Measurements from ENCODE around the gene ATXN10. TPM values are rescaled to one million over a fixed set of nuclear protein-coding genes. Genes with fewer than 3 reads are reported as not detected.

Gene ATXN10
- total RNA-seq, 2 experiments from 2014 or later, result 43.8 to 48.0 TPM

GRCh38 chr22:45726081-45726480 lies 54.4 kb downstream of the ATXN10 start:
- Mint-ChIP-seq H3K36me3 (ENCODE audit: low read depth) (peaks cover 67% of the 10 kb centered on the region), H3K9me3 (no peaks in the 10 kb centered on the region), H3K27ac (no peak overlapping the region)

GRCh38 chr22:45731041-45731797 lies 59.6 kb downstream of the ATXN10 start:
- ATAC-seq (ENCODE audit: poor library complexity) (no peak), DNase-seq (no peak)
- Histone ChIP-seq H3K4me1 (ENCODE audit: insufficient read depth, low read length) (peaks cover 4% of the 10 kb centered on the region), H3K27me3 (ENCODE audit: control insufficient read depth in 1 of 2, insufficient read depth in 2 of 2, low read length in 2 of 2) (no peaks in the 10 kb centered on the region), H3K9me3 (ENCODE audit: control insufficient read depth in 1 of 2, insufficient read depth in 1 of 2, low read length in 2 of 2) (no peaks in the 10 kb centered on the region), H3K36me3 (ENCODE audit: insufficient read depth, low read length) (peaks cover 26% of the 10 kb centered on the region), H3K4me3 (ENCODE audit: low read length) (no peak overlapping the region), H3K27ac (ENCODE audit: low read depth in 1 of 2, low read length in 2 of 2) (no peak overlapping the region)
- Mint-ChIP-seq H3K4me1 (ENCODE audit: low read depth) (peaks cover 18% of the 10 kb centered on the region), H3K36me3 (ENCODE audit: low read depth) (peaks cover 80% of the 10 kb centered on the region), H3K4me3 (no peak overlapping the region), H3K9me3 (no peaks in the 10 kb centered on the region), H3K27ac (no peak overlapping the region), H3K27me3 (no peaks in the 10 kb centered on the region)
- intact Hi-C loops (cut with DNase I, micrococcal nuclease), result no loop called here
- POLR2A ChIA-PET, result no interaction called here
- CTCF ChIA-PET, result interaction anchor here (1.4 kb wide), 1 partner anchor 13 kb away, joined by 4 read pairs; no protein-coding TSS in a partner anchor
- TF ChIP-seq, protein P1, sequence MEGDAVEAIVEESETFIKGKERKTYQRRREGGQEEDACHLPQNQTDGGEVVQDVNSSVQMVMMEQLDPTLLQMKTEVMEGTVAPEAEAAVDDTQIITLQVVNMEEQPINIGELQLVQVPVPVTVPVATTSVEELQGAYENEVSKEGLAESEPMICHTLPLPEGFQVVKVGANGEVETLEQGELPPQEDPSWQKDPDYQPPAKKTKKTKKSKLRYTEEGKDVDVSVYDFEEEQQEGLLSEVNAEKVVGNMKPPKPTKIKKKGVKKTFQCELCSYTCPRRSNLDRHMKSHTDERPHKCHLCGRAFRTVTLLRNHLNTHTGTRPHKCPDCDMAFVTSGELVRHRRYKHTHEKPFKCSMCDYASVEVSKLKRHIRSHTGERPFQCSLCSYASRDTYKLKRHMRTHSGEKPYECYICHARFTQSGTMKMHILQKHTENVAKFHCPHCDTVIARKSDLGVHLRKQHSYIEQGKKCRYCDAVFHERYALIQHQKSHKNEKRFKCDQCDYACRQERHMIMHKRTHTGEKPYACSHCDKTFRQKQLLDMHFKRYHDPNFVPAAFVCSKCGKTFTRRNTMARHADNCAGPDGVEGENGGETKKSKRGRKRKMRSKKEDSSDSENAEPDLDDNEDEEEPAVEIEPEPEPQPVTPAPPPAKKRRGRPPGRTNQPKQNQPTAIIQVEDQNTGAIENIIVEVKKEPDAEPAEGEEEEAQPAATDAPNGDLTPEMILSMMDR (IDR thresholded peaks at IDR 0.05), result no peak

More at GRCh38 chr22:45726081-45726480, 54.4 kb downstream of the ATXN10 start:
- no peak overlapping the region for H3K4me3 ChIP-seq (ENCODE audit: low read length)
- no peak overlapping the region for H3K27ac ChIP-seq (ENCODE audit: low read depth in 1 of 2, low read length in 2 of 2)
- POLR2A ChIA-PET, result no interaction called here
- peaks cover 33% of the 10 kb centered on the region for H3K36me3 ChIP-seq (ENCODE audit: insufficient read depth, low read length)
- no peak for DNase-seq
- no peaks in the 10 kb centered on the region for H3K27me3 Mint-ChIP-seq
- TF ChIP-seq, protein P1 (IDR thresholded peaks at IDR 0.05), result no peak
- H3K27me3 ChIP-seq (ENCODE audit: control insufficient read depth in 1 of 2, insufficient read depth in 2 of 2, low read length in 2 of 2), result no peaks in the 10 kb centered on the region
- H3K4me3 Mint-ChIP-seq, result no peak overlapping the region
- H3K4me1 Mint-ChIP-seq (ENCODE audit: low read depth), result peaks cover 53% of the 10 kb centered on the region
- no peaks in the 10 kb centered on the region for H3K9me3 ChIP-seq (ENCODE audit: control insufficient read depth in 1 of 2, insufficient read depth in 1 of 2, low read length in 2 of 2)
- intact Hi-C loops (cut with DNase I, micrococcal nuclease), result no loop called here
- ATAC-seq (ENCODE audit: poor library complexity), result no peak
- CTCF ChIA-PET, result no interaction called here
- H3K4me1 ChIP-seq (ENCODE audit: insufficient read depth, low read length), result peaks cover 4% of the 10 kb centered on the region

GRCh38 chr22:45731798-45732495 lies 60.3 kb downstream of the ATXN10 start:
- TF ChIP-seq, protein P1 (IDR thresholded peaks at IDR 0.05), result no peak
- Mint-ChIP-seq H3K27ac (no peak overlapping the region), H3K4me1 (ENCODE audit: low read depth) (peaks cover 10% of the 10 kb centered on the region), H3K4me3 (no peak overlapping the region), H3K36me3 (ENCODE audit: low read depth) (peaks cover 85% of the 10 kb centered on the region), H3K9me3 (no peaks in the 10 kb centered on the region), H3K27me3 (no peaks in the 10 kb centered on the region)
- intact Hi-C loops (cut with DNase I, micrococcal nuclease), result no loop called here
- H3K4me3 ChIP-seq (ENCODE audit: low read length), result no peak overlapping the region
- H3K36me3 ChIP-seq (ENCODE audit: insufficient read depth, low read length), result peaks cover 28% of the 10 kb centered on the region
- H3K9me3 ChIP-seq (ENCODE audit: control insufficient read depth in 1 of 2, insufficient read depth in 1 of 2, low read length in 2 of 2), result no peaks in the 10 kb centered on the region
- H3K27me3 ChIP-seq (ENCODE audit: control insufficient read depth in 1 of 2, insufficient read depth in 2 of 2, low read length in 2 of 2), result no peaks in the 10 kb centered on the region
- ATAC-seq (ENCODE audit: poor library complexity) (no peak), DNase-seq (no peak)
- ChIA-PET POLR2A (interaction anchor here (0.7 kb wide), 1 partner anchor 939 kb away, joined by 4 read pairs; no protein-coding TSS in a partner anchor), CTCF (interaction anchor here (1.4 to 1.5 kb wide), 2 partner anchors 12 to 18 kb away, joined by 4 to 5 read pairs; no protein-coding TSS in a partner anchor)
- peaks cover 4% of the 10 kb centered on the region for H3K4me1 ChIP-seq (ENCODE audit: insufficient read depth, low read length)
- no peak overlapping the region for H3K27ac ChIP-seq (ENCODE audit: low read depth in 1 of 2, low read length in 2 of 2)
